H1 (cell line): ENCODE measurements around the gene SMTN.

Experiments
- EP300 ChIP-seq, 2 experiments: IDR thresholded peaks; 1 replicate in 1 of 2; 2 replicates in 1 of 2; pipeline ENCODE4 v1.6.1; 2011 to 2012; ENCODE audit warnings: low read depth in 2 of 2, low read length in 2 of 2, mild to moderate bottlenecking in 2 of 2, borderline replicate concordance in 1 of 2, inconsistent platforms in 1 of 2, moderate library complexity in 1 of 2
- KDM5A ChIP-seq: fragments of 200-600 bp; IDR thresholded peaks from 2 replicates; pipeline ENCODE4 v1.7.1; 2012; ENCODE audit warnings: mild to moderate bottlenecking, low read length, inconsistent platforms, mixed read lengths
- MAFK ChIP-seq: IDR thresholded peaks from 2 replicates; pipeline ENCODE4 v1.6.1; 2012; ENCODE audit warnings: low read depth, mild to moderate bottlenecking, improper control_type of control experiment, low read length
- MAX ChIP-seq: IDR thresholded peaks from 2 replicates; pipeline ENCODE4 v1.6.1; 2012; ENCODE audit warnings: inconsistent platforms
- POLR2A ChIP-seq, 2 experiments: IDR thresholded peaks; 1 replicate in 1 of 2; 2 replicates in 1 of 2; pipeline ENCODE4 v1.6.1; 2011; ENCODE audit warnings: low read depth in 2 of 2, low read length in 2 of 2, mild to moderate bottlenecking in 2 of 2; ENCODE audit errors: control extremely low read depth in 1 of 2
- POLR2AphosphoS5 ChIP-seq: IDR thresholded peaks from 2 replicates; pipeline ENCODE4 v1.6.1; 2011; ENCODE audit warnings: low read depth, low read length
- RFX5 ChIP-seq: IDR thresholded peaks from 2 replicates; pipeline ENCODE4 v1.6.1; 2011; ENCODE audit warnings: low read depth, low read length, improper control_type of control experiment, borderline replicate concordance
- SIN3A ChIP-seq, 2 experiments: IDR thresholded peaks in 1 of 2; conservative IDR thresholded peaks in 1 of 2; 2 replicates each; pipeline ENCODE4 v1.6.1; 2011 to 2012; ENCODE audit warnings: low read length in 2 of 2, improper control_type of control experiment in 1 of 2, low read depth in 1 of 2, mild to moderate bottlenecking in 1 of 2
- TF ChIP-seq, protein P1 (sequence below), 3 experiments: IDR thresholded peaks; 1 replicate in 2 of 3; 2 replicates in 1 of 3; pipeline versions ENCODE4 v1.5.1 to v1.6.1; 2011; ENCODE audit warnings: low read length in 3 of 3, mild to moderate bottlenecking in 3 of 3, inconsistent platforms in 2 of 3, low read depth in 1 of 3, moderate library complexity in 1 of 3; ENCODE audit not compliant: insufficient read depth in 1 of 3; ENCODE audit errors: control extremely low read depth in 1 of 3

GRCh38 chr22:31049815-31050420 lies 31.2 kb upstream of the SMTN start:
- TF ChIP-seq RFX5: no peak
- TF ChIP-seq EP300 (IDR thresholded peaks at IDR 0.05; ENCODE audit: borderline replicate concordance in 1 of 2, low read depth in 2 of 2, low read length in 2 of 2): no peak
- TF ChIP-seq POLR2AphosphoS5: no peak
- TF ChIP-seq, protein P1, sequence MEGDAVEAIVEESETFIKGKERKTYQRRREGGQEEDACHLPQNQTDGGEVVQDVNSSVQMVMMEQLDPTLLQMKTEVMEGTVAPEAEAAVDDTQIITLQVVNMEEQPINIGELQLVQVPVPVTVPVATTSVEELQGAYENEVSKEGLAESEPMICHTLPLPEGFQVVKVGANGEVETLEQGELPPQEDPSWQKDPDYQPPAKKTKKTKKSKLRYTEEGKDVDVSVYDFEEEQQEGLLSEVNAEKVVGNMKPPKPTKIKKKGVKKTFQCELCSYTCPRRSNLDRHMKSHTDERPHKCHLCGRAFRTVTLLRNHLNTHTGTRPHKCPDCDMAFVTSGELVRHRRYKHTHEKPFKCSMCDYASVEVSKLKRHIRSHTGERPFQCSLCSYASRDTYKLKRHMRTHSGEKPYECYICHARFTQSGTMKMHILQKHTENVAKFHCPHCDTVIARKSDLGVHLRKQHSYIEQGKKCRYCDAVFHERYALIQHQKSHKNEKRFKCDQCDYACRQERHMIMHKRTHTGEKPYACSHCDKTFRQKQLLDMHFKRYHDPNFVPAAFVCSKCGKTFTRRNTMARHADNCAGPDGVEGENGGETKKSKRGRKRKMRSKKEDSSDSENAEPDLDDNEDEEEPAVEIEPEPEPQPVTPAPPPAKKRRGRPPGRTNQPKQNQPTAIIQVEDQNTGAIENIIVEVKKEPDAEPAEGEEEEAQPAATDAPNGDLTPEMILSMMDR (IDR thresholded peaks at IDR 0.05; ENCODE audit: control extremely low read depth in 1 of 3, insufficient read depth in 1 of 3, low read depth in 1 of 3, low read length in 3 of 3): no peak
- no peak for TF ChIP-seq SIN3A (conservative IDR thresholded peaks at IDR 0.05 in 1 of 2, IDR thresholded peaks at IDR 0.05 in 1 of 2; ENCODE audit: low read depth in 1 of 2, low read length in 2 of 2)
- TF ChIP-seq MAX: no peak
- no peak for TF ChIP-seq KDM5A
- no peak for TF ChIP-seq POLR2A (IDR thresholded peaks at IDR 0.05; ENCODE audit: control extremely low read depth in 1 of 2, low read depth in 2 of 2, low read length in 2 of 2)
- TF ChIP-seq MAFK: no peak
